Measurements from ENCODE around the gene CFAP97D2. TPM values are rescaled to one million over a fixed set of nuclear protein-coding genes. Genes with fewer than 3 reads are reported as not detected.

The CFAP97D2 gene
- total RNA-seq, 3 donors from 2014 or later (not counting 1 experiment from before 2014, with no cell fraction given), result 0.45 to 7.7 TPM; not detected in 1

GRCh38 chr13:114152285-114152645 lies 26.8 kb upstream of the CFAP97D2 start:
- peak overlapping the region; percentile 71 to 99 for H3K27ac Mint-ChIP-seq
- Histone ChIP-seq H3K4me3 (ENCODE audit: low read length) (no peak overlapping the region), H3K36me3 (ENCODE audit: control insufficient read depth, insufficient read depth, low read length) (no peaks in the 10 kb centered on the region), H3K27me3 (ENCODE audit: control insufficient read depth, insufficient read depth, low read length) (no peaks in the 10 kb centered on the region), H3K27ac (ENCODE audit: low read length) (no peak overlapping the region), H3K4me1 (ENCODE audit: control insufficient read depth, insufficient read depth, low read length) (peaks cover 87% of the 10 kb centered on the region), H3K9me3 (ENCODE audit: control insufficient read depth, insufficient read depth, low read length) (no peaks in the 10 kb centered on the region)
- H3K9me3 Mint-ChIP-seq, result peaks cover 4% of the 10 kb centered on the region in 2 donors
- DNase-seq (peak in 1 of 2 donors; percentile 9), ATAC-seq (no peak)
- no peak for TF ChIP-seq CTCF (IDR thresholded peaks at IDR 0.05)
- H3K4me1 Mint-ChIP-seq, result peaks cover 74 to 83% of the 10 kb centered on the region in 2 donors
- H3K36me3 Mint-ChIP-seq, result no peaks in the 10 kb centered on the region
- H3K4me3 Mint-ChIP-seq, result no peak overlapping the region
- 90% methylated on average over 7 of the region's 7 CpGs for WGBS (ENCODE audit: insufficient coverage)
- intact Hi-C loops (cut with micrococcal nuclease), result no loop called here
- no peaks in the 10 kb centered on the region for H3K27me3 Mint-ChIP-seq (ENCODE audit: low read depth in 2 of 2)

- Mint-ChIP-seq H3K27ac (peak overlapping the region; percentile 71 to 99), H3K4me1 (peaks cover 75 to 87% of the 10 kb centered on the region in 2 donors)
Observed at GRCh38 chr13:114152831-114153371, 26.2 kb upstream of the CFAP97D2 start.

GRCh38 chr13:114153485-114154080 lies 25.5 kb upstream of the CFAP97D2 start:
- 86% methylated on average over 6 of the region's 6 CpGs for WGBS (ENCODE audit: insufficient coverage)
- DNase-seq (no peak), ATAC-seq (no peak)
- H3K9me3 Mint-ChIP-seq, result peaks cover 4% of the 10 kb centered on the region in 2 donors
- H3K36me3 Mint-ChIP-seq, result no peaks in the 10 kb centered on the region
- Histone ChIP-seq H3K27ac (ENCODE audit: low read length) (peak overlapping the region; percentile 5), H3K36me3 (ENCODE audit: control insufficient read depth, insufficient read depth, low read length) (no peaks in the 10 kb centered on the region), H3K4me1 (ENCODE audit: control insufficient read depth, insufficient read depth, low read length) (peaks cover 85% of the 10 kb centered on the region), H3K9me3 (ENCODE audit: control insufficient read depth, insufficient read depth, low read length) (no peaks in the 10 kb centered on the region), H3K4me3 (ENCODE audit: low read length) (no peak overlapping the region), H3K27me3 (ENCODE audit: control insufficient read depth, insufficient read depth, low read length) (no peaks in the 10 kb centered on the region)
- no peak for TF ChIP-seq CTCF (IDR thresholded peaks at IDR 0.05)
- peak overlapping the region; percentile 7 for H3K4me3 Mint-ChIP-seq
- intact Hi-C loops (cut with micrococcal nuclease), result no loop called here
- no peaks in the 10 kb centered on the region for H3K27me3 Mint-ChIP-seq (ENCODE audit: low read depth in 2 of 2)
- peak overlapping the region; percentile 71 to 99 for H3K27ac Mint-ChIP-seq
- H3K4me1 Mint-ChIP-seq, result peaks cover 75 to 87% of the 10 kb centered on the region in 2 donors

More at GRCh38 chr13:114152831-114153371, 26.2 kb upstream of the CFAP97D2 start:
- H3K4me3 ChIP-seq (ENCODE audit: low read length), result no peak overlapping the region
- no peak for TF ChIP-seq CTCF (IDR thresholded peaks at IDR 0.05)
- H3K4me3 Mint-ChIP-seq, result peak overlapping the region; percentile 35
- H3K36me3 Mint-ChIP-seq, result no peaks in the 10 kb centered on the region
- 66% methylated on average over 20 of the region's 20 CpGs for WGBS (ENCODE audit: insufficient coverage)
- H3K9me3 ChIP-seq (ENCODE audit: control insufficient read depth, insufficient read depth, low read length), result no peaks in the 10 kb centered on the region
- intact Hi-C loops (cut with micrococcal nuclease), result no loop called here
- ATAC-seq, result no peak
- no peaks in the 10 kb centered on the region for H3K36me3 ChIP-seq (ENCODE audit: control insufficient read depth, insufficient read depth, low read length)
- H3K27ac ChIP-seq (ENCODE audit: low read length), result peak overlapping the region; percentile 5
- H3K9me3 Mint-ChIP-seq, result peaks cover 4% of the 10 kb centered on the region in 2 donors
- H3K27me3 ChIP-seq (ENCODE audit: control insufficient read depth, insufficient read depth, low read length), result no peaks in the 10 kb centered on the region
- H3K4me1 ChIP-seq (ENCODE audit: control insufficient read depth, insufficient read depth, low read length), result peaks cover 86% of the 10 kb centered on the region
- no peaks in the 10 kb centered on the region for H3K27me3 Mint-ChIP-seq (ENCODE audit: low read depth in 2 of 2)
- DNase-seq, result peak in 1 of 2 donors; percentile 7

Data from natural killer cell (primary cell).